Measurements from ENCODE around the gene FOXI3. TPM values are rescaled to one million over a fixed set of nuclear protein-coding genes. Genes with fewer than 3 reads are reported as not detected.
"Not testable (repeated sequence)": the region's sequence is repeated elsewhere in the genome, so short reads cannot be mapped to it uniquely, and the experiment has no call there.

FOXI3 gene
- total RNA-seq, 1 donor from 2014 or later: not detected

DNA sequence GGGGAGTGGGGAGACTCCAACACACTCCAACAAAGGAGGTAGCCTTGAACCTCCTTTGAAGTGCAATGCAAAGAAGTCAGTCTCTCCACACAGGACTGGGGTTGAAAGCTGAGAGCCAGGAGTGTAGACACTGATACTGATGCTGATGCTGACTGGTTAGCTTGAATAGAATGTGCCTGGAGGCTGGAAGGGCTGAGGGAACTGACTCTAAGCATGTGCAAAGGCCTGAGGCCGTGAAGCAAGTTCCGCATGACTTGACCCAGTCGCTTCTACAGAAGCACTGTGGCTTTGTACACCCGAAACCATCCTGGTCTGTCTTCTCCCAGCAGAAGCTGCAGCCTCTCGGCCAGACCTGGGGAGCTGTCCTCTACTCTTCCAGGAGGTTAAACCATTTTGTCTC, 10.4 kb downstream of the FOXI3 start:
- no peak for DNase-seq (ENCODE audit: low read depth)

DNA sequence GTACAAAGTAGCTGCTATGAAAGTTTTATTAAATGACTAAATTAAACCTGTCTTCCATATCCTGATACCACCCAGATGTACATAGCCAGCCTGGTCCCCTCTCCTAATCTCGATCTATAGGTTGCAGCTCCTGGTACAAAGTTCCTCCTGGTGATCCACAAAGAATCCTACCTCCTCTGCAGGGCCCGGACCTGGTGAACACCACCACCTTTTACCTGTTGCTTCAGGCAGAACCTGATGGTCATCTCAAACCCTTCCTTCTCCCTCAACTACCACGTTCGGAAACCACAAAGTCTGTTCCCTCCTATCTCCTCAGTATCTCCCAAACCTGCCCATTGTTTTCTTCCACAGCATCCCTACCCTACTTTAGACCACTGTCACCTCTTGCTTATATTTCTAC, 15.5 kb downstream of the FOXI3 start:
- DNase-seq (ENCODE audit: low read depth): no peak

DNA sequence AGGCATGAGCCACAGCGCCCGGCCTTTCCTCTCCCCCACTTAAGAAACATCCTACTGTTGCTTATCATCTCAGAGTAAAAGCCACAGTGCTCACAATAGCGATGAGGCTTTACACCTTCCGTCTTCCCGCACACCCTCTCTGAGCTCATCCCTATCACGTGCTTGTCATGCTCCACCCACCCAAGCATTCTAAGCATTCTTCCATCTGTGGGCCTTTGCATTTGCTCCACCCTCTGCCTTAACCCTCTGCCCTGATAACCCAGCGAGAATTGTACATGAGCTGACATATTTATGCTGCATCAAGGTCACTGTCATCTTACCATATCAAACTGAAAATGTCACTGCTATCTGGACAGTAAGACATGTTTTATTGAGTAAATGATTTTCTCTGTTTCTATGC, 22.6 kb downstream of the FOXI3 start:
- no peak for DNase-seq (ENCODE audit: low read depth)

DNA sequence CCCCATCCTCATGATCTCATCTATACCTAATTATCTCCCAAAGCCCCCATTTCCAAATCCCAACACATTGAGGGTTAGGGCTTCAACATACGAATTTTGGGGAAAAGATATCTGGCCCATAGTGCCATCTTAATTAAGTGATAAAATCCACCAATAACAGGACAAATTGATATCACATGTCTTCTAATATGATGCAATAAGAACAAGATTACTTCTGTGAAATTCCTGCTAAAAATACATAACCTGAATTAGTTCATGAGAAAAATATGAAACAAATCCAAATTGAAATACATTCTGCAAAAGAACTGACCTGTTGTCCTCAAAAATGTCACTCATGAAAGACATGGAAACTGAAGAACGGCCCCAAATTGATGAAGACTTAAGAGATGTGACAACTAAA, 28.8 kb downstream of the FOXI3 start:
- DNase-seq (ENCODE audit: low read depth): no peak

DNA sequence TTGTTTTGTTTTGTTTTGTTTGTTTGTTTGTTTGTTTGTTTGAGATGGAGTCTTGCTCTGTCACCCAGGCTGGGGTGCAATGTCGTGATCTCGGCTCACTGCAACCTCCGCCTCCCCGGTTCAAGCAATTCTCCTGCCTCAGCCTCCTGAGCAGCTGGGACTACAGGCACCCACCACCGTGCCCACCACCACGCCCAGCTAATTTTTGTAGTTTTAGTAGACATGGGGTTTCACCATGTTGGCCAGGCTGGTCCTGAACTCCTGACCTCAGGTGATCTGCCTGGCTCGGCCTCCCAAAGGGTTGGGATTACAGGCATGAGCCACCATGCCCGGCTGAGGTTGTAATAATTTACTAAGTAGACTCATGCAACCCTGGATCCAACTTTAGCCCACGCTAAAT, 33.4 kb downstream of the FOXI3 start:
- not testable (repeated sequence) for DNase-seq (ENCODE audit: low read depth)

DNA sequence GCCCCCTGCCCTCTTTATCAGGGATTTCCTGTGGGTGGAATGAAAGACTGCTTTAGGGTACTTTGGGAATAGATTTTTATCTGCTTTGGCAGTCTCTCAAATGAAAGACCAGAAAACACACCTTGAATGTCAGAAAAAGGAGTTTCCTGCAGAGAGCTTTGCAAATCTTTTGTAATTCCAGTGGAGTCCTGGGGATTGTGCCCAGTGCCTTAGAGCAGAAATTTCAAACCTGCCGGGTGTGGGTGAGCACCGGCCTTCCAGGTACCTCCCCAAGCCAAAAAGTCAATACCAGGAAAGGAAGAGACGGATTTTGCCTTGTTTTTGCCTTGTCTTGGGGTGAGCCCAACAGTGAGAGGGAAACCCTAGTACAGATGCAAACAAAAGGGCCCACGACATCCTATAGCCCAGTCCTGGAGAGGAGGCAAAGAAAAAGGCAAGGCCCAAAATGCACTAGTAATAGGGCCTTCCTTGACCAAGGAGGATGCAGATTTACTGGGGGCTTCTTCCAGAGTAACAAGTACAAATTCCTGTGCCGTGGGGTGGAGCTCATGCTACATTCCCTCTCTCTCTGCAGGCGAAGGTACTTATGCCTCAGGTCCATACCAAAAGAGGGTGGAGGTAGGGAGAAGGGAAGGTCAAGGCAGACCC, 36.4 kb downstream of the FOXI3 start:
- DNase-seq (ENCODE audit: low read depth): no peak

DNA sequence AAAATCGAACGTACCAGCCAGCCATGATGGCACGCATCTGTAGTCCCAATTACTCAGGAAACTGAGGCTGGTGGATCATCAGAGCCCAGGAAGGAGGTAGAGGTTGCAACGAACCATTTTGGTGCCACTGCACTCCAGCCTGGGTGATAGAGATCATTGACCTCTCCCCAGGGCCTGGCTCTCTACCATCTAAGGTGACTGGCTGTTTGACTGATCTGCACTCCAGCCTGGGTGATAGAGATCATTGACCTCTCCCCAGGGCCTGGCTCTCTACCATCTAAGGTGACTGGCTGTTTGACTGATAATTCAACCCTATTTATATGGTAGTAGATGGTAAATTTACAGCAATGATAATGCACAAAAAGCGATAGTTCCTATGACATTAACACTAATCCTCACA, 43.6 kb downstream of the FOXI3 start:
- DNase-seq (ENCODE audit: low read depth): not testable (repeated sequence)

DNA sequence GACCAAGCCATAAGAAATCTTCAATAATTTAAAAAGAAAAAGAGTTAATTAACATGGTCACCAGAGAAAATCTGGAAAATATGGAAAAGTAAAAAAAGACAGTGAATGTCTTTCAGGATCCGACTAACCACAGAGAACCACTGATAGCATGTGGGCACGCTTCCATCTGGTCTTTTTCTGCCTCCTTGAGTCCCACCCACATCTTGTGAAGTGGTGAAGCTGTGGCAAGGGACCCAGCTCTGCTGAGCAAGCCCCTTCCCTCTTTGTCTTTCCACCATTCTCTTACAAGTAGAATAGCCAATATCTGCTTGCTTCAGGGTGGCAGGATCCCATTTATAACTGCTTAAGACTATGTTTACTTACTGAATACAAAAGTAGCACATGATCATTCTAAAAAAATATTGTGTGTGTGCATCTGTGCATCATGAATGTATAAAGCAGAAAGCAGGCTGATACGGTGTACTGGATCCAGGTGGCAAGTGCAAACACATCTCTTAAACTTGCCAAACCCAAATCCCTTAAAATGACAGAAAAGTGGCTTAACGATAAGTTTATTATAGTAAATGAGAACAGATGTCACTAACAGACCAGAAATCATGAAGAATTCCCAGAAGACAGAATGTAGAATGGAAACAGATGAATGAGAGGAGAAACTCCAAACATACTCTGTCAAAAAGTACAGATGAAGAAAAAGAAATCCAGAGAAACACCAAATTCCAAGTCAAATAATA, 52.3 kb downstream of the FOXI3 start:
- no peak for DNase-seq (ENCODE audit: low read depth)

DNA sequence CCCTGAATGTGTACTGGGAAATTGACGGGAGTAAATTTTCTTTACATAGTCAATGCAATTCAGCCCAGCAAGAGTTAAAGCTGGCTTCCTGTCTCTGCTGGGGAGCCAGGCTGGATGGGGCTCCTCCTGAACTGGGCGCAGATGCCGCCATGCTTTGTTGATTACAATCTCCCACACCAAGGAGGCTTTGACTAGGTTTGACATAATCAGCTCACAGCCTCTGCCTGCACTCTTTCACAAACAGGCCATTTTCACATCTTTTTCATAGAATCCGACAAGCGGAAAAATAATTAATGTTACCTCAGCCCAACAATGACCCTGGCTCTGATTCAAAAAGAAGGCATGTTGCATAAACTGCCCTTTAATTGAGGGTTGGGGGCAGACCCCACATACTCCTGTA, 54.3 kb downstream of the FOXI3 start:
- DNase-seq (ENCODE audit: low read depth): no peak

Other genes starting within 250 kb of the FOXI3 start
- 35.8 and 57.3 TPM in 2 replicates for gene EIF2AK3, start 174.8 kb upstream of the FOXI3 start, total RNA-seq
- gene RPIA, start 239.0 kb upstream of the FOXI3 start, total RNA-seq: 8.1 and 8.7 TPM in 2 replicates

Data from renal cortical epithelial cell (primary cell).